ENCODE results near the gene TNN. TPM values are rescaled to one million over a fixed set of nuclear protein-coding genes. Genes with fewer than 3 reads are reported as not detected.

TNN gene
- total and polyA plus RNA-seq, 2 experiments from 2014 or later = 0.18 to 0.31 TPM

DNA sequence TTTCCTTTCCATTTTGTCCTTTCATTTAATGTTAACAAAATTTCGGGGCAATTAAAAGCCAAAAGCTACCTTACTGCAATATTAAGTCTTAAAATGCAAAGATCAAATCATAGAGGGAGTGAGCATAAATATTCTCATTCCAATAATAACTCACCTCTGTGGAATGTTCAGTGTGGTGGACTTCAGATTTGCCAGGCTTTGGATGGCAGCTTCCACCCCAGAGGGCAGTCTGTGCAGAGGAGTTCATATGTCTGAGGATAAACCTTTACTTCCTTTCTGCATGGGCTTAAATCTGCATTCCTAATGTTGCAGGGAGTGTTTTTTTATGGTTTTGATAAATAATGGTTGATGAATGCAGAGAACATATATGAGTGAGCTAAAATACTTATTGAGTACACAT, 108.6 kb downstream of the TNN start:
- H3K27ac ChIP-seq (ENCODE audit: low read depth) = no peak overlapping the region
- Mint-ChIP-seq H3K36me3 (ENCODE audit: low read depth) (no peaks in the 10 kb centered on the region; the same call in 2 of the 3 replicates), H3K4me3 (no peak overlapping the region), H3K4me1 (no peaks in the 10 kb centered on the region; the same call in 1 of the 3 replicates), H3K27me3 (ENCODE audit: insufficient read depth, low read depth, poor library complexity) (peaks cover 5% of the 10 kb centered on the region), H3K9me3 (no peaks in the 10 kb centered on the region), H3K27ac (no peak overlapping the region)
- no peak for DNase-seq (ENCODE audit: low spot score)
- H3K36me3 ChIP-seq (ENCODE audit: insufficient read depth) = no peaks in the 10 kb centered on the region
- no peaks in the 10 kb centered on the region for H4K20me1 ChIP-seq (replicated peaks; ENCODE audit: insufficient read depth)
- no peak overlapping the region for H2AFZ ChIP-seq
- TF ChIP-seq JUNB (IDR thresholded peaks at IDR 0.05; ENCODE audit: unreplicated experiment) (no peak), EZH2phosphoT487 (IDR thresholded peaks at IDR 0.05; ENCODE audit: unreplicated experiment) (no peak), ZNF114 (CRISPR knock-in tag; IDR thresholded peaks at IDR 0.05) (no peak), NANOG (IDR thresholded peaks at IDR 0.05; ENCODE audit: borderline replicate concordance) (no peak)
- H3K27me3 ChIP-seq (ENCODE audit: insufficient read depth) = no peaks in the 10 kb centered on the region
- H3K79me2 ChIP-seq (replicated peaks; ENCODE audit: insufficient read depth) = no peaks in the 10 kb centered on the region
- no peaks in the 10 kb centered on the region for H3K9me2 ChIP-seq (ENCODE audit: insufficient read depth)
- H3K4me1 ChIP-seq (ENCODE audit: insufficient read depth) = no peaks in the 10 kb centered on the region
- no peak overlapping the region for H3K4me3 ChIP-seq
- H3F3A ChIP-seq (replicated peaks; ENCODE audit: low read depth) = no peaks in the 10 kb centered on the region
- H3K4me2 ChIP-seq = no peak overlapping the region
- no peak for ATAC-seq

DNA sequence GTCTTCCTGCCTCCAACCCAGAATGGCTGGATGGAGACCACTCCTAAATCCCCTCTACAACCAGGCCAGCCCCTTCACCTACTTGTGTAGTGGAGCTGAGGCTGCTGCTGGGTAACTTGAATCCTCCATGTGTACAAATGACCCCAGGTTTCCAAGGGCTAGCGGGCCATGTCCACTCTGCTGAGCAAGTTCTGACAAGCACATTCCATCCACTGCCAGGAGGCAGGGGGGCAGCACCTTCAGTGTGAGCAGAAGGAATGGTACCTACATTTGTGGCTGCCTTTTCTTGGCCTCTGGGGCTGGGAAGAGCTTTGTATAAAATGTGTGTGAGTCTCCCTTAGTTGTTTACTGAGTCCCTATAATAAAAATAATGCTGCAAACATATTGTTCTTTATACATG, 110.4 kb downstream of the TNN start:
- Histone ChIP-seq H3K27me3 (ENCODE audit: insufficient read depth) (no peaks in the 10 kb centered on the region), H3K4me3 (no peak overlapping the region), H3K4me2 (no peak overlapping the region), H3K4me1 (ENCODE audit: insufficient read depth) (no peaks in the 10 kb centered on the region), H3K36me3 (ENCODE audit: insufficient read depth) (no peaks in the 10 kb centered on the region), H3F3A (replicated peaks; ENCODE audit: low read depth) (no peaks in the 10 kb centered on the region), H4K20me1 (replicated peaks; ENCODE audit: insufficient read depth) (no peaks in the 10 kb centered on the region), H3K79me2 (replicated peaks; ENCODE audit: insufficient read depth) (no peaks in the 10 kb centered on the region), H2AFZ (no peak overlapping the region), H3K9me2 (ENCODE audit: insufficient read depth) (no peaks in the 10 kb centered on the region), H3K27ac (ENCODE audit: low read depth) (no peak overlapping the region)
- TF ChIP-seq JUNB (IDR thresholded peaks at IDR 0.05; ENCODE audit: unreplicated experiment) (no peak), EZH2 (IDR thresholded peaks at IDR 0.05; ENCODE audit: low read depth, unreplicated experiment) (no peak)
- TF ChIP-seq, protein P1, sequence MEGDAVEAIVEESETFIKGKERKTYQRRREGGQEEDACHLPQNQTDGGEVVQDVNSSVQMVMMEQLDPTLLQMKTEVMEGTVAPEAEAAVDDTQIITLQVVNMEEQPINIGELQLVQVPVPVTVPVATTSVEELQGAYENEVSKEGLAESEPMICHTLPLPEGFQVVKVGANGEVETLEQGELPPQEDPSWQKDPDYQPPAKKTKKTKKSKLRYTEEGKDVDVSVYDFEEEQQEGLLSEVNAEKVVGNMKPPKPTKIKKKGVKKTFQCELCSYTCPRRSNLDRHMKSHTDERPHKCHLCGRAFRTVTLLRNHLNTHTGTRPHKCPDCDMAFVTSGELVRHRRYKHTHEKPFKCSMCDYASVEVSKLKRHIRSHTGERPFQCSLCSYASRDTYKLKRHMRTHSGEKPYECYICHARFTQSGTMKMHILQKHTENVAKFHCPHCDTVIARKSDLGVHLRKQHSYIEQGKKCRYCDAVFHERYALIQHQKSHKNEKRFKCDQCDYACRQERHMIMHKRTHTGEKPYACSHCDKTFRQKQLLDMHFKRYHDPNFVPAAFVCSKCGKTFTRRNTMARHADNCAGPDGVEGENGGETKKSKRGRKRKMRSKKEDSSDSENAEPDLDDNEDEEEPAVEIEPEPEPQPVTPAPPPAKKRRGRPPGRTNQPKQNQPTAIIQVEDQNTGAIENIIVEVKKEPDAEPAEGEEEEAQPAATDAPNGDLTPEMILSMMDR (conservative IDR thresholded peaks at IDR 0.05; ENCODE audit: low read depth in 2 of 2) = peak in 1 of 2 experiments; percentile 16; a peak in 1 of 4 replicates
- no peak overlapping the region for H3K4me3 Mint-ChIP-seq
- H3K36me3 Mint-ChIP-seq (ENCODE audit: low read depth) = no peaks in the 10 kb centered on the region; the same call in 2 of the 3 replicates
- no peaks in the 10 kb centered on the region for H3K9me3 Mint-ChIP-seq
- H3K27me3 Mint-ChIP-seq (ENCODE audit: insufficient read depth, low read depth, poor library complexity) = peaks cover 5% of the 10 kb centered on the region
- H3K4me1 Mint-ChIP-seq = peaks cover under 1% of the 10 kb centered on the region
- DNase-seq (ENCODE audit: low spot score) (peak; percentile 18), ATAC-seq (peak; percentile 61)
- H3K27ac Mint-ChIP-seq = no peak overlapping the region

DNA sequence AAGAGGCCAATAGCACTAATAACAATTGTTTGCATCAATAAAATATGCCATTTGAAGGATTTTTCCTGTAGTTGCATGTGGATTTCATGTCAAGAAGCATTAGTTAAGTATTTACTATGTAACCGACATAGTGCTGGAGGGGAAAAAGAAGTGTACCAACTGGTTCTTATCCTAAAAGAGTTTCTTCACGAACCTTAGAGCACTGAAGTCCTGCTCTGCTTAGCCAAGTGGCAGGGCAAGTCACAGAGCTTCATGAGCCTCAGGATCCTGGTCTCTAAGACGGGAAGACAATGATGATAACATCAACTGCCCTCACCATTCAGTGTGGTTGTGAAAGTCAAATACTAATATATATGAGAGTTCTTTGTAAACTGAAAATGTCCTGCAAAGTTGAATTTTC, 110.8 kb downstream of the TNN start:
- no peak overlapping the region for H3K4me3 Mint-ChIP-seq
- DNase-seq (ENCODE audit: low spot score) = no peak
- H2AFZ ChIP-seq = no peak overlapping the region
- no peaks in the 10 kb centered on the region for H3K9me3 Mint-ChIP-seq
- no peaks in the 10 kb centered on the region for H3K27me3 ChIP-seq (ENCODE audit: insufficient read depth)
- no peak for TF ChIP-seq CREB1 (CRISPR knock-in tag; IDR thresholded peaks at IDR 0.05; ENCODE audit: low read depth)
- ATAC-seq = no peak
- no peak overlapping the region for H3K4me3 ChIP-seq
- no peak overlapping the region for H3K27ac Mint-ChIP-seq
- no peaks in the 10 kb centered on the region for H3F3A ChIP-seq (replicated peaks; ENCODE audit: low read depth)
- H3K27me3 Mint-ChIP-seq (ENCODE audit: insufficient read depth, low read depth, poor library complexity) = peaks cover 5% of the 10 kb centered on the region
- H3K4me2 ChIP-seq = no peak overlapping the region
- no peak overlapping the region for H3K27ac ChIP-seq (ENCODE audit: low read depth)
- H3K36me3 Mint-ChIP-seq (ENCODE audit: low read depth) = no peaks in the 10 kb centered on the region; the same call in 2 of the 3 replicates
- no peaks in the 10 kb centered on the region for H3K9me2 ChIP-seq (ENCODE audit: insufficient read depth)
- peaks cover 5% of the 10 kb centered on the region for H3K4me1 Mint-ChIP-seq
- no peaks in the 10 kb centered on the region for H3K4me1 ChIP-seq (ENCODE audit: insufficient read depth)
- H3K36me3 ChIP-seq (ENCODE audit: insufficient read depth) = no peaks in the 10 kb centered on the region
- H3K79me2 ChIP-seq (replicated peaks; ENCODE audit: insufficient read depth) = no peaks in the 10 kb centered on the region
- no peaks in the 10 kb centered on the region for H4K20me1 ChIP-seq (replicated peaks; ENCODE audit: insufficient read depth)

Measured in GM23338 (cell line).